ENCODE data around the gene UBA52.
"Not testable (repeated sequence)": the region's sequence is repeated elsewhere in the genome, so short reads cannot be mapped to it uniquely, and the experiment has no call there.

UBA52 gene

GRCh38 chr19:18540200-18540599 is 31.5 kb upstream of the UBA52 start:
- peaks cover 56% of the 10 kb centered on the region for H3K36me3 ChIP-seq (replicated peaks)
- H3K4me3 ChIP-seq: not testable (repeated sequence)

GRCh38 chr19:18541258-18541991 is 30.2 kb upstream of the UBA52 start:
- no peaks in the 10 kb centered on the region for H3K9me3 ChIP-seq
- DNase-seq (ENCODE audit: low spot score in 2 of 2): no peak
- H3K4me1 ChIP-seq: peaks cover 6% of the 10 kb centered on the region; the same call in 1 of the 2 replicates
- H3K36me3 ChIP-seq (replicated peaks): peaks cover 48% of the 10 kb centered on the region
- in situ Hi-C loops (cut with MboI; ENCODE audit: low sequenced_read_pairs): no loop called here
- H3K27me3 ChIP-seq (ENCODE audit: low read depth): no peaks in the 10 kb centered on the region
- H3K4me3 ChIP-seq: no peak overlapping the region

More at GRCh38 chr19:18540200-18540599, 31.5 kb upstream of the UBA52 start:
- H3K27me3 ChIP-seq (ENCODE audit: low read depth); H3K9me3 ChIP-seq; in situ Hi-C loops (cut with MboI; ENCODE audit: low sequenced_read_pairs); H3K4me1 ChIP-seq; DNase-seq (ENCODE audit: low spot score in 2 of 2): not testable (repeated sequence)

- in situ Hi-C loops (cut with MboI; ENCODE audit: low sequenced_read_pairs): no loop called here
- Histone ChIP-seq H3K4me3 (peak overlapping the region; percentile 50), H3K9me3 (no peaks in the 10 kb centered on the region), H3K4me1 (peaks cover 6% of the 10 kb centered on the region; the same call in 1 of the 2 replicates), H3K36me3 (replicated peaks) (peaks cover 41% of the 10 kb centered on the region), H3K27me3 (ENCODE audit: low read depth) (no peaks in the 10 kb centered on the region)
- peak in 1 of 2 experiments; percentile 51 for DNase-seq (ENCODE audit: low spot score in 2 of 2)
Observed at GRCh38 chr19:18541992-18542940, 29.4 kb upstream of the UBA52 start.

- Histone ChIP-seq H3K9me3 (no peaks in the 10 kb centered on the region), H3K4me3 (peak within 1 kb of the TSS; percentile 50), H3K36me3 (replicated peaks) (peaks cover 32% of the 10 kb centered on the region), H3K4me1 (peaks cover 6% of the 10 kb centered on the region; the same call in 1 of the 2 replicates), H3K27me3 (ENCODE audit: low read depth) (no peaks in the 10 kb centered on the region)
- in situ Hi-C loops (cut with MboI; ENCODE audit: low sequenced_read_pairs): no loop called here
- DNase-seq (ENCODE audit: low spot score in 2 of 2): peak; percentile 83 to 95
Observed at GRCh38 chr19:18542941-18543813, 28.5 kb upstream of the UBA52 start, which contains the start of gene FKBP8. Gene FKBP8 (minus strand): TSS chr19:18543573. CDS start chr19:18541970, 1,603 bp downstream.

GRCh38 chr19:18543814-18544475 is 27.7 kb upstream of the UBA52 start:
- Histone ChIP-seq H3K27me3 (ENCODE audit: low read depth) (no peaks in the 10 kb centered on the region), H3K4me1 (peaks cover 6% of the 10 kb centered on the region; the same call in 1 of the 2 replicates), H3K36me3 (replicated peaks) (peaks cover 28% of the 10 kb centered on the region), H3K4me3 (peak overlapping the region; percentile 32), H3K9me3 (no peaks in the 10 kb centered on the region)
- in situ Hi-C loops (cut with MboI; ENCODE audit: low sequenced_read_pairs): no loop called here
- peak; percentile 62 to 82 for DNase-seq (ENCODE audit: low spot score in 2 of 2)

GRCh38 chr19:18551631-18552030 is 20.0 kb upstream of the UBA52 start:
- Histone ChIP-seq H3K27me3 (ENCODE audit: low read depth) (no peaks in the 10 kb centered on the region), H3K4me1 (no peaks in the 10 kb centered on the region), H3K36me3 (replicated peaks) (no peaks in the 10 kb centered on the region), H3K9me3 (no peaks in the 10 kb centered on the region), H3K4me3 (no peak overlapping the region)
- in situ Hi-C loops (cut with MboI; ENCODE audit: low sequenced_read_pairs): no loop called here
- DNase-seq (ENCODE audit: low spot score in 2 of 2): no peak

GRCh38 chr19:18557411-18558201 is 14.1 kb upstream of the UBA52 start, which contains the start of gene KXD1:
Gene KXD1 (plus strand): TSS chr19:18557870. CDS start chr19:18562057, 4,187 bp downstream.
- no peaks in the 10 kb centered on the region for H3K9me3 ChIP-seq
- peak within 1 kb of the TSS; percentile 73 for H3K4me3 ChIP-seq
- H3K36me3 ChIP-seq (replicated peaks): peaks cover 13% of the 10 kb centered on the region
- in situ Hi-C loops (cut with MboI; ENCODE audit: low sequenced_read_pairs): no loop called here
- no peaks in the 10 kb centered on the region for H3K27me3 ChIP-seq (ENCODE audit: low read depth)
- peak; percentile 94 to 98 for DNase-seq (ENCODE audit: low spot score in 2 of 2)
- no peaks in the 10 kb centered on the region for H3K4me1 ChIP-seq

- in situ Hi-C loops (cut with MboI; ENCODE audit: low sequenced_read_pairs): no loop called here
- no peaks in the 10 kb centered on the region for H3K4me1 ChIP-seq
- DNase-seq (ENCODE audit: low spot score in 2 of 2): no peak
Observed at GRCh38 chr19:18558202-18558555, 13.5 kb upstream of the UBA52 start.

GRCh38 chr19:18558604-18559003 is 13.1 kb upstream of the UBA52 start:
- Histone ChIP-seq H3K4me1 (no peaks in the 10 kb centered on the region), H3K4me3 (peak overlapping the region; percentile 73), H3K9me3 (no peaks in the 10 kb centered on the region), H3K36me3 (replicated peaks) (peaks cover 17% of the 10 kb centered on the region), H3K27me3 (ENCODE audit: low read depth) (no peaks in the 10 kb centered on the region)
- no peak for DNase-seq (ENCODE audit: low spot score in 2 of 2)
- in situ Hi-C loops (cut with MboI; ENCODE audit: low sequenced_read_pairs): no loop called here

More at GRCh38 chr19:18558202-18558555, 13.5 kb upstream of the UBA52 start:
- Histone ChIP-seq H3K36me3 (replicated peaks) (peaks cover 13% of the 10 kb centered on the region), H3K4me3 (peak overlapping the region; percentile 73), H3K9me3 (no peaks in the 10 kb centered on the region), H3K27me3 (ENCODE audit: low read depth) (no peaks in the 10 kb centered on the region)

GRCh38 chr19:18559685-18560084 is 12.0 kb upstream of the UBA52 start:
- H3K4me3 ChIP-seq: no peak overlapping the region
- no peaks in the 10 kb centered on the region for H3K9me3 ChIP-seq
- H3K4me1 ChIP-seq: no peaks in the 10 kb centered on the region
- DNase-seq (ENCODE audit: low spot score in 2 of 2): no peak
- in situ Hi-C loops (cut with MboI; ENCODE audit: low sequenced_read_pairs): no loop called here
- peaks cover 27% of the 10 kb centered on the region for H3K36me3 ChIP-seq (replicated peaks)
- no peaks in the 10 kb centered on the region for H3K27me3 ChIP-seq (ENCODE audit: low read depth)

GRCh38 chr19:18562086-18562485 is 9.6 kb upstream of the UBA52 start:
- H3K27me3 ChIP-seq (ENCODE audit: low read depth): no peaks in the 10 kb centered on the region
- in situ Hi-C loops (cut with MboI; ENCODE audit: low sequenced_read_pairs): no loop called here
- no peaks in the 10 kb centered on the region for H3K4me1 ChIP-seq
- no peak overlapping the region for H3K4me3 ChIP-seq
- H3K36me3 ChIP-seq (replicated peaks): peaks cover 51% of the 10 kb centered on the region
- H3K9me3 ChIP-seq: no peaks in the 10 kb centered on the region
- no peak for DNase-seq (ENCODE audit: low spot score in 2 of 2)

GRCh38 chr19:18566953-18567352 is 4.7 kb upstream of the UBA52 start:
- Histone ChIP-seq H3K4me1 (peaks cover 3% of the 10 kb centered on the region; the same call in 1 of the 2 replicates), H3K36me3 (replicated peaks) (peaks cover 72% of the 10 kb centered on the region), H3K27me3 (ENCODE audit: low read depth) (no peaks in the 10 kb centered on the region), H3K9me3 (no peaks in the 10 kb centered on the region), H3K4me3 (no peak overlapping the region)
- no peak for DNase-seq (ENCODE audit: low spot score in 2 of 2)
- in situ Hi-C loops (cut with MboI; ENCODE audit: low sequenced_read_pairs): no loop called here

All from HAP-1 (cell line).